Muscle layer of duodenum (tissue), 2 donors: Measurements from ENCODE around the gene GPR84.

ENCODE experiments used
- H3K27ac ChIP-seq: one replicate; pipeline ENCODE4 v1.7.0; 2013; ENCODE audit warnings: mild to moderate bottlenecking, low read length
- H3K27me3 ChIP-seq: one replicate; pipeline ENCODE4 v1.7.0; 2013; ENCODE audit warnings: low read depth, mild to moderate bottlenecking, control low read depth, low read length
- H3K36me3 ChIP-seq, 2 donors: one replicate each; pipeline ENCODE4 v1.7.0; 2013; ENCODE audit warnings: low read length in 2 of 2, control low read depth in 1 of 2, mild to moderate bottlenecking in 1 of 2; ENCODE audit not compliant: insufficient read depth in 2 of 2, control insufficient read depth in 1 of 2
- H3K4me1 ChIP-seq, 2 donors: one replicate each; pipeline ENCODE4 v1.7.0; 2013; ENCODE audit warnings: low read length in 2 of 2, mild to moderate bottlenecking in 2 of 2, control low read depth in 1 of 2, moderate library complexity in 1 of 2; ENCODE audit not compliant: insufficient read depth in 2 of 2, control insufficient read depth in 1 of 2
- H3K4me3 ChIP-seq, 2 donors: one replicate each; pipeline ENCODE4 v1.7.0; 2013; ENCODE audit warnings: low read length in 2 of 2, low read depth in 1 of 2, mild to moderate bottlenecking in 1 of 2
- H3K9me3 ChIP-seq, 2 donors: one replicate each; pipeline ENCODE4 v1.7.0; 2013; ENCODE audit warnings: low read length in 2 of 2, control low read depth in 1 of 2, mild to moderate bottlenecking in 1 of 2; ENCODE audit not compliant: control insufficient read depth in 1 of 2
- donor health status: healthy.

Gene GPR84

GRCh38 chr12:54401119-54401518 lies 36.8 kb upstream of the GPR84 start:
- Histone ChIP-seq H3K9me3 (no peaks in the 10 kb centered on the region), H3K27me3 (no peaks in the 10 kb centered on the region), H3K36me3 (peaks cover 85 to 99% of the 10 kb centered on the region in 2 donors), H3K4me1 (peaks cover 0 to 6% of the 10 kb centered on the region in 2 donors), H3K4me3 (no peak overlapping the region), H3K27ac (no peak overlapping the region)

- H3K9me3 ChIP-seq, result no peaks in the 10 kb centered on the region
Measured at GRCh38 chr12:54398995-54399793, 34.9 kb upstream of the GPR84 start.

GRCh38 chr12:54398218-54398617 lies 33.9 kb upstream of the GPR84 start:
- Histone ChIP-seq H3K27me3 (no peaks in the 10 kb centered on the region), H3K4me3 (no peak overlapping the region), H3K27ac (no peak overlapping the region), H3K9me3 (no peaks in the 10 kb centered on the region), H3K4me1 (peaks cover 0 to 9% of the 10 kb centered on the region in 2 donors), H3K36me3 (peaks cover 68 to 86% of the 10 kb centered on the region in 2 donors)

More at GRCh38 chr12:54398995-54399793, 34.9 kb upstream of the GPR84 start:
- Histone ChIP-seq H3K27me3 (no peaks in the 10 kb centered on the region), H3K4me3 (no peak overlapping the region), H3K27ac (no peak overlapping the region), H3K4me1 (peaks cover 0 to 6% of the 10 kb centered on the region in 2 donors), H3K36me3 (peaks cover 72 to 95% of the 10 kb centered on the region in 2 donors)

- Histone ChIP-seq H3K27me3 (no peaks in the 10 kb centered on the region), H3K4me3 (no peak overlapping the region), H3K9me3 (no peaks in the 10 kb centered on the region), H3K4me1 (peaks cover 0 to 13% of the 10 kb centered on the region in 2 donors), H3K27ac (no peak overlapping the region), H3K36me3 (peaks cover 63 to 80% of the 10 kb centered on the region in 2 donors)
Measured at GRCh38 chr12:54397157-54397556, 32.9 kb upstream of the GPR84 start.

GRCh38 chr12:54395545-54395944 lies 31.3 kb upstream of the GPR84 start:
- Histone ChIP-seq H3K27ac (no peak overlapping the region), H3K4me1 (peaks cover 0 to 19% of the 10 kb centered on the region in 2 donors), H3K9me3 (no peaks in the 10 kb centered on the region), H3K36me3 (peaks cover 47 to 64% of the 10 kb centered on the region in 2 donors), H3K4me3 (no peak overlapping the region), H3K27me3 (no peaks in the 10 kb centered on the region)

- Histone ChIP-seq H3K4me3 (no peak overlapping the region), H3K27ac (no peak overlapping the region), H3K9me3 (no peaks in the 10 kb centered on the region), H3K4me1 (peaks cover 0 to 19% of the 10 kb centered on the region in 2 donors), H3K36me3 (peaks cover 42 to 59% of the 10 kb centered on the region in 2 donors), H3K27me3 (no peaks in the 10 kb centered on the region)
Measured at GRCh38 chr12:54394986-54395385, 30.7 kb upstream of the GPR84 start.

- Histone ChIP-seq H3K27ac (no peak overlapping the region), H3K4me1 (peaks cover 0 to 19% of the 10 kb centered on the region in 2 donors), H3K36me3 (peaks cover 35 to 52% of the 10 kb centered on the region in 2 donors), H3K4me3 (no peak overlapping the region), H3K27me3 (no peaks in the 10 kb centered on the region), H3K9me3 (no peaks in the 10 kb centered on the region)
Measured at GRCh38 chr12:54394281-54394719, 30.0 kb upstream of the GPR84 start.

GRCh38 chr12:54393743-54394142 lies 29.5 kb upstream of the GPR84 start:
- H3K4me1 ChIP-seq, result peaks cover 0 to 19% of the 10 kb centered on the region in 2 donors
- H3K27ac ChIP-seq, result no peak overlapping the region
- peaks cover 35 to 46% of the 10 kb centered on the region in 2 donors for H3K36me3 ChIP-seq
- H3K27me3 ChIP-seq, result no peaks in the 10 kb centered on the region
- H3K4me3 ChIP-seq, result no peak overlapping the region
- H3K9me3 ChIP-seq, result no peaks in the 10 kb centered on the region

GRCh38 chr12:54393207-54393609 lies 28.9 kb upstream of the GPR84 start:
- Histone ChIP-seq H3K36me3 (peaks cover 31 to 41% of the 10 kb centered on the region in 2 donors), H3K4me1 (peaks cover 0 to 19% of the 10 kb centered on the region in 2 donors), H3K4me3 (no peak overlapping the region), H3K27me3 (no peaks in the 10 kb centered on the region), H3K27ac (no peak overlapping the region), H3K9me3 (no peaks in the 10 kb centered on the region)

- H3K4me1 ChIP-seq, result peaks cover 3 to 19% of the 10 kb centered on the region in 2 donors
- H3K4me3 ChIP-seq, result no peak overlapping the region
- no peak overlapping the region for H3K27ac ChIP-seq
- no peaks in the 10 kb centered on the region for H3K9me3 ChIP-seq
- H3K36me3 ChIP-seq, result peaks cover 25 to 35% of the 10 kb centered on the region in 2 donors
- H3K27me3 ChIP-seq, result no peaks in the 10 kb centered on the region
Measured at GRCh38 chr12:54392485-54393206, 28.4 kb upstream of the GPR84 start.
